HG03159 (cell line): ENCODE data around the gene ERC1.
"Not testable (repeated sequence)": the region's sequence is repeated elsewhere in the genome, so short reads cannot be mapped to it uniquely, and the experiment has no call there.

Source experiments
- ATAC-seq: cut with Tn5 transposase; IDR thresholded peaks from one replicate; pipeline ENCODE4 v1.9.1; 2021; ENCODE audit warnings: mild to moderate bottlenecking, moderate library complexity; ENCODE audit not compliant: unreplicated experiment

The ERC1 gene

DNA sequence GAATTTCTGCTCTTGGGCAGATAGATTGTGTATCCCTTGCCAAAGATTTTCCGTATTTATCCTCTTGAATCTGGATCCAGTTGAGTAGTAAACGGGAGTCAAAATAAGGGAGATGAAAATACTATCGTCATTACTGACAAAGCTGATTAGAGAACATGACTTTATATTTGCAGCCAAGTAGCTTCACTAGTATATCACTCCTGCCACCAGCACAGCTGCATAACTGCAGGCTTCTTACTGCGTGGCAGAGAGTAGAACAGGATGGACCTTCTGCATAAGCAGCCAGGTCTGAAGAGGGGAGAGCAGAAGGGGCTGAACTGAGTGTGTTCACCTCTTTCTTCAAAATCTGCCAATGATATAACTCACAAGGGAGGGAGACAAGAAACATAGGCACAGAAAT, 319.6 kb downstream of the ERC1 start:
- no peak for ATAC-seq

DNA sequence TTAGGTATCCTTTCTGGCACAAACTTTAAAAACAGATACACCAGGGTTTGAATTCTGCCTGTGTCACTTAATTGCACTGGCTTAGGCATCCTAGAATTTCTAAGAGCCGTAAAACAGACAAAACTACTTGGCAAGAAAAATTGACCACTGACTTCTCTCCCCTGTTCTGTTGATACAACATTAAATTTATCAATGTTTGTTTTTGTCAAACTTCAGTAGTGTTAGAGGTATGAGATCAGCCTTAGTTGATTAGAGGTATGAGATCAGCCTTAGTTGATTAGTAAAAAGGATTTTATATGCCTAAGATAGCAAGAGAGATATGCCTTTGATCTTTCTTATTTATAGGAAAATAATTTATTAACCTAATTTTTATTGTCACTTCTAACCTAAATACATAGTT, 320.1 kb downstream of the ERC1 start:
- ATAC-seq: no peak

DNA sequence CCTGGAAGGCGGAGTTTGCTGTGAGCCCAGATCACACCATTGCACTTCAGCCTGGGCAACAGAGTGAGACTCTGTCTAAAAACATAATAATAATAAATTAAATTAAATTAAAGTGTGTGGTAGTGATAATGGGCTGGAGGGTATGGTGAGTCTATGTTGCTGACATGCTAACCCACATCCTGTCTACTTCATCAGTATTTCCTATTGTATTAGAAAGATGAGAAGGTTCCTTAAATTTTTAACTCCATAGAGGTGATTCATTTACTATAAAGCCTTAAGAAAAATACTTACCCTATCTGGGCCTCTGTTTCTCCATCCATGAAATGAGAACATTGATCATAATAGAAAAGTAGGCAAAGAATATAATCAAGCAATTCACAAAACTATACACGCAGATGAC, 322.9 kb downstream of the ERC1 start:
- no peak for ATAC-seq

DNA sequence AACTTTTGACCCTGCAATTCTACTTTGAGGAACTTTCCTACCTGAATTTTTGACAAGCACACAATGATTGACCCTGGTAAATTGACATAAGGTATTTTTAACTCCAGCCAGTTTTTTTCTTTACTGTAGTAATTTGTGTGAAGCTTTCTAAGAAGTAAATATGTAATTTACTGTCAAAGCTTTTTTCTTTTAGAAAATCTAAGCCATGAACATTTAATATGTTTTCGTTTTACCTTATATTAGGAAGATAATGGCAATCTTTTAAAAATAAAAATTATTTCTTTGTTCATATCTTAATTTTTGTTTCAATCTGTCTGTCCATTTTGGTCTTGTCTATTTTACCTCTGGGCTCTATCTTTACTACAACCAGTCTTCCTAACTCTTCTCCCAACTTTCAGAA, 323.5 kb downstream of the ERC1 start:
- ATAC-seq: no peak

DNA sequence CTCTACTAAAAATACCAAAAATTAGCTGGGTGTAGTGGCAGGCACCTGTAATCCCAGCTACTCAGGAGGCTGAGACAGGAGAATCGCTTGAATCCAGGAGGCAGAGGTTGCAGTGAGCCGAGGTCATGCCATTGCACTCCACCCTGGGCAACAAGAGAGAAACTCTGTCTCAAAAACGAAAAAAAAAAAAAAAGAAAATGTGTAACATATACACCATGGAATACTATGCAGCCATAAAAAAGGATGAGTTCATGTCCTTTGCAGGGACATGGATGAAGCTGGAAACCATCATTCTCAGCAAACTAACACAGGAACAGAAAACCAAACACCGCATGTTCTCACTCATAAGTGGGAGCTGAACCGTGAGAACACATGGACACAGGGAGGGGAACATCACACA, 326.0 kb downstream of the ERC1 start:
- not testable (repeated sequence) for ATAC-seq

DNA sequence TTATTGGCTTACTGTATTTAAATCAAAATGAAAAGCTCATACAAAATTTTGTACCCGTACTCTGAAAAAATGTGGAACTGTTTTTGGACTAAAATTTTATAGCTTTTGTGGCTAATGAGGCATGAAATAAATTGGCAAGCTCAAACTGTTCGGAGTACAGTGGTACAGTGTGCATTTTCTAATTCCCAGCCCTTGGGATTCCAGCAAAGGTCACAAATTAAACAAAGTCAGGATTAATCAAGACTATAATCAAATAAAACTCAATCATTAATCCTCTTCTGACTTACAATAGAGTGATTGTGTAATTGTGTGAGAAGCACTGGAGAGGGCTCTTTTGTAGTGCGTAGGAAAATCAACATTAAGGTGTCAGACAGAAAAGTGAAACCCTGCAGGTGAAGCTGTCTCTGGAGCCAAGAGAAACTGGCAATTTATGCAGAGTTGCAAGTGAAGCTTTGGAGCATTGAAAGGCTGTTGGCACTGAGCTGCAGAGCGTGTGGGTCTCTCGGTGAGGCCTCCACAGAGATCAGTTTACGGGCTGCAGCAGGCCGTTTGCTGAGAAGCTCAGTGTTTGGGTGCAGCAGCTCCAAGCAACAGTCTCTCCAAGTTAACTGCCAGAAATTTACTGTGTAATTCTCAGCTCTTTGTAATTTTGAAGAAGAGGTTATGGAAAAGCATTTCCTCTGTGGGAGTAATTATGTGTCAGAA, 327.5 kb downstream of the ERC1 start:
- ATAC-seq: no peak

DNA sequence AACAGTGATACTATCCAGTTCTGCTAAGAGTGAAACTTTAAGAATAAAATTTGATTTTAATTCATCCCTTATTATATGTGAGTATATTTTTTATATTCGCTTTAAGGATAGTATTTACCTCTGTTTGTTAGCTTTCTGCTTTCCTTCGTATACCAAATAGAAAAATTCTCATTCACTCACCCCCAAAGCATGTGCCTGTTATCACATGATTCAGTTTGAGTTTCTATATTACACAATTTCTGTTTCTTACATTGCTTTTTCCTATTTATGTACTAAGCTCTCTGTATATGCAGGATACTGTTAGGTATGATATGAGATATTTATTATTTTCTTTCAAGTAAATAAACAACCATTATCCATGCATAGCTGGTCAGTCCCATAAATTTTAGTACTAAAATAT, 328.2 kb downstream of the ERC1 start:
- ATAC-seq: no peak

DNA sequence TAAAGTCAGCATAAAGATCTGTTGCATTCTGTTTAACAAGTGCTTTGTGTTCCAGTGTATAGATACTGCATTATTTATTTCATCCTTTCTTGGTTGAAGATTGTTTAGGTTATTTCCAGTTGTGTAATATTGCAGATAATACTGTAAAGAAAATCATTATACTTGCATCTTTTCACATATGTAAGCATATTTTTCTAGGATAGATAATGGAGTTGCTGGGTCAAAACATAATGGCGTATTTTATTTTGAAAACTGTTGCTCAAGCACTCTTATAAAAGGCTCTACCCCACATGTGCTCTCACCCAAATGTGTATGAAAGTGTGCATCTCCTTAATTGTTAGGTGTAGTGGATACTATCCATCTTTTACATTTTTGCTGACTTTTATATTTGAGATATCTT, 329.0 kb downstream of the ERC1 start:
- ATAC-seq: no peak

DNA sequence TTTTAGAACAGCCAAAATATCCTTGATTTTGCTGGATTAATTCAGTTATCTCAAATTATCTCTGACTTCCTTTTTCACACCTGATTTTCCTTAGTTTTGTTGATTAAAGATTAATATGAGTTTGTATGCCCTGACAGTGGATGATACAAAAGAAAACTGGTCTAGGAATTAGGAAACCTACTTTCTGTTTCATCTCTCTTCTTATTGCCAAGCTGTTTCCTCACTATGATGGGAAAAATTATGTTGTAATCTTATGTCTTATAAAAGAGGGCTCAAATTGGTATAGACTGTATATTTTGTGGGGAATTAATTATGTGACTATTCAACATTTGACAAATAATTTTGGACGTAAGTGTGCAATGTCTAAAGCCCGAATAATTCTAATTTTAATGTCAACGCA, 331.8 kb downstream of the ERC1 start:
- ATAC-seq: no peak

DNA sequence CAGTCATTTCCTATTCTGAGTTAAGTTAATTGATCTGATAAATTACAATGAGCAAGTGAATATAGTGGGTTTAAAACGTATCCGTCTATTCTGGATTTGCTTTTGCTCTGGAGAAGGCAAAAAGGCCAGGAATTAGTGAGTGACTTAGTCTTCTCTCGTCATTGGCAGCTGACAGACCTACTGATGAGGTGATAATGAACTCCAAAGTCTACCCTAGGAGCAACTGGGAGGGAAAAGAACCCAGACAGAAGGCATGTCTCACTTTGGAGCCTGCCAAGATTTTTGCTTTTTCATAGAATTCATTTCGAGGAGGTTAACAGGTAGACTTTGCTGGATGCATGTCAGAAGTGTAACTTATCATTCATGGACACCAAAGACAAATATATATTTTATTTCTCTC, 333.1 kb downstream of the ERC1 start:
- no peak for ATAC-seq

DNA sequence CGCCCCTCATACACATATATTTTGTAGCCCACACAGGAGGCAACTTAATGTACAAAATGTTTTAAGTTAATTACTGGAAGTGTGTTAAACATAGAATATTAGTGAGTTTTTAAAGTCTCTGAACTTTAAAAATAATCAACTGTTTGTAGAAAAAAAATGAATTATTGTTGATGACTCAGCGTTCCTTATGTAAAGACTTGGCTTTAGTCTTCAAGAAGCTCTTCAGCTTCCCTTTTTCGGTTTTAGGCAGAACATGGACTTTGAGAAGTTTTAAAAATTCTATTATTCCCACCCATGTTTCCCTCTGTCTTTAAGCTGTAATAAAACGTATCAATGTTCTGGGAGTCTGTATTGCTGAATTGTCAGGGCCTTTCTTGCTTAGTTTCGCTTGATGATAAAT, 333.9 kb downstream of the ERC1 start:
- ATAC-seq: no peak

DNA sequence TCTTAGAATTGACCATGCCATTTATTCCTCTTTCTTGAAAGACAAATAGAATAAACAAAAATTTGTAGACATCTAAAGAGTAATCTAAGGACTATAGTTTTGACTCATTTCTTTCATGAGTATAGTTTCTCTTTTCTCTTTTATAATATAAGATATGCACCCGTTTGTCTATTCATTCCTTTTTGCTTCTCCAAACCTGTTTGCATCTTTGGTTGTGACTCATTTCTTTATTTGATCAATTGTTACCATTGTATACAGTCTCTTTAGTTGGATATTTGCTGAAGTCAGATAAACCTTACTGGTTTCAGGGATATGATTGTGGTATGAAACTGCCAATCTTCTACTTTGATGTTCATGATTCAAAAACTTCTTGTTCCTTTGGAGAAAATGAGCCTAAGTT, 334.6 kb downstream of the ERC1 start:
- no peak for ATAC-seq

DNA sequence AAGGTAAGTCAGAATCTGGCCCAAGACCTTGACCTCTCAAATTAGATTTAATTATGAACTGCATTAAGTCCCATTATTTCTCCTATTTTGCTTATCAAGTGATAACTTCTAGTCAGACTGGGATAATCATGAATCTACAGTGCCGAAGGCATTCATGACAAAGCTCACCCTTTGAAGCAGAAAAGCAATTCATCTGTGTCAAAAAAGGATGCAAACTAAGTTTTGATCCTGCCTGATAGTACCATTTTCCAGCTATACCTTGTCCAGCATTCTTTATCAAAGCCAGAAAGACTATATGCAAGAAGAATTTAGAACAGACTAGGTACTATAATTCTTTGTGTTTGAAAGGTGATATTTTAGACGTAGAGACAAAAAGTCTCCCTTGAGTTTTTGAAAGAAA, 335.2 kb downstream of the ERC1 start:
- ATAC-seq: no peak

DNA sequence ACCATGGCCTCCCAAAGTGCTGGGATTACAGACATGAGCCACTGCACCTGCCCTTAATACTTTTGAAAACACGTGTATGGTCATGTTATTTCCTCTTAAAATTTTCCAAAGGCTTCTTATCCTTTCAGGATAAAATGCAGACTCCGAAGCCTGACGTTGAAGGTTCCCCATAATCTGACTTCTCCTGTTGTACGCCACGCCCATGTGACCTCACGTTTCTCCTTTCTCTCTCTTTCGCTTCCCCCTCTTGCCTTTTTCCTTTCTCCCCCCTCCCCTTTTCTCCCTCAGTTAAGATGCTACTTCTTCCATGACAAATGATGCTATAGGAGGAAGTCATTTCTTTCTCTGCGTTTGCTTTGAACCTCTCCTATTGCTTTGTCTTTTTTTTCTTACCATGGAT, 337.4 kb downstream of the ERC1 start:
- no peak for ATAC-seq

DNA sequence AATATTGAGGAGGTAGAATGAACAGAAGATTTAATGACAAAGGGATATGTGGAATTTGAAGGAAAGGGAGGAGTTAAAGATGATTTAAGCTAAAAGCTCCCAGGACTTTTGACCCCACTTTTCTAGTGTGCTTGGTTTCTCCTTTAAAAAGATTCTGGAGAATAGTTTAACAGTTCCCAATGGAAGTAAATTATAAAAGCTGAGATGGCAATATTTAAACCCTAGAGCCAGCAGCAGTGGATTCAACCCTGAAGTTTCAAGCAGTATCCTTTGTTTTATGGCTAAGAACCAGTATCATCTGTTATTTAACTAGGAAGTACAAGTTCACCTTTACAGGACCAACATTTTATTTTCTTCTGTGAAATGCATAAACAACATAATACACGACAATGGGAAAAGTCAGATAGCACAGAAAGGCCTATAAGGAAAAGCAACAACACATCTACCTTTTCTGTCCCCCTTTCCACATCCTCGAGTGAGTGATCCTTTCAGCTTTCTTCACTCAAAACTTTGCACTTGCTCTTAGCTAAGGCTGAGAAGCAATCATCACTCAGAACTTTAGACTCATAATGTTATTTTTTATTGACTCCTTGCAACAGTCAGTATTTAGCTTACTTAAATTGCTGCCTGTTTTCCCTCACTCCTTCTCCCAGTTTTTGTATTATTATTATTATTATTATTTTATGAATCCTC, 338.9 kb downstream of the ERC1 start:
- no peak for ATAC-seq

DNA sequence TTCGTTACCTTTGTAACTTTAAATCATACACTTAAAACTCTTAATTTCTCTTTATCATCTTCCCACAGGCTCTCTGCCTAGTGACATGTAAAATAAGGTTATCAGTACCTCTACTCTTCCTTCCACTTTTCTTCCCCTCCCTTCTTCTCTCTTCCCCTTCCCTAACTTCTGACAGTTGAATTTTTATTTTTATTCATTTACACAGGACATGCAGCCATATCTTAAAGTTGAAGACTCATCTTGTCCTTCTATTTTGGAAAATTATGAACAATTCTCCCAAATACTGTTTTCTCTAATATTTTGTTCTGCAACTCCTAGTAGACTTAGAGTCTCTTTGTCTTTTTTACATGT, 339.4 kb downstream of the ERC1 start:
- ATAC-seq: no peak

DNA sequence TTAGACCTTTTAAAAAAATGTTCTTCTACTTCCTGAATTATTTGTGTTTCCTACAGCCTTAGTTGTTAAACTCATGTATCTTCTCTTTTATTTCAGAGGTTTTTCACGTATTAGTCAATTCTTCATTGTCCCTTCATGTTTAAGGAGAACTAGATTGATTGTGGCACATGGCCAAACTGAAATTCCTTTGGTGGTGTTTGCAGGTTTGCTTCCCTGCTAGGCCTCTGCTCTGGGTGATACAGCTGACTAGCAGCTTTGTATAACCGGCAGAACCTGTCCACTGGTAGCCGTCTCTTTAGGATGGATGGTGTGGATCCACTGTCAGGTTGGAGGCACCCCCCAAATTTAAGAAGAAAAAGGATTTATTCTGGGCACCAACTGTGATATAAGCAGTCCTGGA, 341.3 kb downstream of the ERC1 start:
- no peak for ATAC-seq

DNA sequence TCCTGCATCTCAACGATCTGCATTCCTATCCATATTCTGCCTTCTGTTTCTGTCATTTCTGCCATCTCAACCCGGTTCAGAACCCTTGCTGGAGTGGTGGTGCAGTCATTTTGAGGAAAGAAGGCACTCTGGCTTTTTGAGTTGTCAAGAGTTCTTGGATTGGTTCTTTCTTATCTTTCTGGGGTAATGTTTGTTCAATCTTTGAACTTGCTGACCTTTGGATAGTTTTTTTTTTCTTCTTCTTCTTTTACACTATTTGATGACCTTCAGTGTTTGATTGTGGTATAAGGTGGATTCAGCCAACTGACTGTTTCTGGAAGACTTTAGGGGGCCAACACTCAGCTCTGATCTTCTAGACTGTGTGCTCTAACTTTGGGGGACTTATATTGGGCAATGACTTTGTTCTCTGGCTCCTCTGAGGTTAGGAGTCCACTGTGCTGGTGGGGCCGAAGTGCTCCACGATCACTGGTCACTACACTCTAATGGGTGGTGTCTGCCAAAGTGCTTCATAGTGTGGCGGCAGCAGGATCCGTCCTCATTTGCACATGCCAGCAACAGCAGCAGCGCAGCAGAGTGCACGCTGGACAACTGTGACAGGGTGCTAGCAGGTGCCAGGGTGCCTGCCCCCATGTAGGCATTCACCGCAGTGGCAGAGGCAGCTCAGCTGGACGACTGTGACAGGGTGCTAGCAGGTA, 347.6 kb downstream of the ERC1 start:
- no peak for ATAC-seq

DNA sequence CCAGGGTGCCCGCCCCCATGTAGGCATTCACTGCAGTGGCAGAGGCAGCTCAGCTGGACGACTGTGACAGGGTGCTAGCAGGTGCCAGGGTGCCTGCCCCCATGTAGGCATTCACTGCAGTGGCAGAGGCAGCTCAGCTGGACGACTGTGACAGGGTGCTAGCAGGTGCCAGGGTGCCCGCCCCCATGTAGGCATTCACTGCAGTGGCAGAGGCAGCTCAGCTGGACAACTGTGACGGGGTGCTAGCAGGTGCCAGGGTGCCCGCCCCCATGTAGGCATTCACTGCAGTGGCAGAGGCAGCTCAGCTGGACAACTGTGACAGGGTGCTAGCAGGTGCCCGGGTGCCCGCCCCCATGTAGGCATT, 348.1 kb downstream of the ERC1 start:
- ATAC-seq: not testable (repeated sequence)

DNA sequence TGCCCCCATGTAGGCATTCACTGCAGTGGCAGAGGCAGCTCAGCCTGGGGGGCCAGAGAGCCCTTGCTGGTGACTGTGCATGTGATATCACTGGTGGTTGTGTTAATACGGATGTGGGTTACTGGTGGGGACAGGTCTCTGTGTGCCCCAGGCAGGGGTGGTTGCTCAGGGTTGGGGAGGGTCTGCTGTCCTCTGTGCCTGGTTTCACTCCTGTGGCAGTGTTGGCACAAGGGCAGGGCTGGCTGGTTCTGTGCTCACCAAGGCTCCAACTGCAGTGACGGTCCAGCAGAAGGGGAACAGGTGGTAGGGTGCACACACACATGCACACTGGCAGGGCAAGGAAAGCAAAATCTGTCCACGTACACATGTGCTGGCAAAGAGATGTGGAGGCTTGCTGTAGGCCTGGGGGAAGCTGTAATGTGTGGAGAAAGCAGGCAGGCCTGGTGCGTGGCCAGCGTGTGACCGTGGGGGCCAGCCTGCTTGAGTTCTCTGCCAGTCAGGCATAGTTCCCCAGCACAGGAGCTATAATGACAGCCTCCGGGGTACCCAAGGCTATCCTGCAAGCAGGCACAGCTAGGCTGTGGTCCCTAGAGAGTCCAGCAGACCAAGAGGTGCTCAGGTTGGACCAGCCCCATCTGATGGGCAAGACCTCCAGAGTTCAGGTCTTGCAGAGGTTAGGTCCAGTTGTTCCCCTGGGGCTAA, 348.7 kb downstream of the ERC1 start:
- no peak for ATAC-seq

DNA sequence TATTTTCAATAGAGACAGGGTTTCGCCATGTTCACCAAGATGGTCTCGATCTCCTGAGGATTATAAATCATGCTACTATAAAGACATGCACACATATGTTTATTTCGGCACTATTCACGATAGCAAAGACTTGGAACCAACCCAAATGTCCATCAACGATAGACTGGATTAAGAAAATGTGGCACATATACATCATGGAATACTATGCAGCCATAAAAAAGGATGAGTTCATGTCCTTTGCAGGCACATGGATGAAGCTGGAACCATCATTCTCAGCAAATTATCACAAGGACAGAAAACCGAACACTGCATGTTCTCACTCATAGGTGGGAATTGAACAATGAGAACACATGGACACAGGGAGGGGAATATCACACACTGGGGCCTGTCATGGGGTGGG, 350.2 kb downstream of the ERC1 start:
- ATAC-seq: not testable (repeated sequence)

DNA sequence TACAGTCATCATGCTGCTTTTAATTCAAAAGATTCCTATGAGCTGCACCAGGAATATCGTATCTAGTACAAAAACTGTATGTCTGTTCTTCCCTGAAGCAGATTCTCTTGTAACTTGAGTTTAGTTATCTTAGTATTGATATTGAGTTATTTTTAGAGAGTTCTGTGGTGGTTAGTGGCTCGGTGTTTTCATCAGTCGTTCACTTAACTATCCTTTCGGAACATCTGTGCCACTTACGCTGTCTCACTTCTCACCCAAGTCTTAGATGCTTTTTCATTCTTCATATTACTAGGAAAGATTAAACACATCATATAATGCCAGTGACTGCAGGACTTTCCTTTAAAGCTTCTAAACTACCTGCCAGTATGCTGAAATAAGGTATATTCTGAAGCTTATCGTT, 352.4 kb downstream of the ERC1 start:
- ATAC-seq: no peak
